ENCODE measurements around the gene PIK3CG. TPM values are rescaled to one million over a fixed set of nuclear protein-coding genes. Genes with fewer than 3 reads are reported as not detected.
"Not testable (repeated sequence)": the region's sequence is repeated elsewhere in the genome, so short reads cannot be mapped to it uniquely, and the experiment has no call there.

Gene PIK3CG
- total RNA-seq, 1 donor from 2014 or later = 2.6 TPM

DNA sequence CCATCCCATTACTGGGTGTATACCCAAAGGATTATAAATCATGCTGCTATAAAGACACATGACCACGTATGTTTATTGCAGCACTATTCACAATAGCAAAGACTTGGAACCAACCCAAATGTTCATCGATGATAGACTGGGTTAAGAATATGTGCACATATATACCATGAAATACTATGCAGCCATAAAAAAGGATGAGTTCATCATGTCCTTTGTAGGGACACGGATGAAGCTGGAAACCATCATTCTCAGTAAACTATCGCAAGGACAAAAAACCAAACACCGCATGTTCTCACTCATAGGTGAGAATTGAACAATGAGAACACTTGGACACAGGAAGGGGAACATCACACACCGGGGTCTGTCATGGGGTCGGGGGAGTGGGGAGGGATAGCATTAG, 73.0 kb downstream of the PIK3CG start:
- not testable (repeated sequence) for DNase-seq (ENCODE audit: low read depth in 2 of 2)

DNA sequence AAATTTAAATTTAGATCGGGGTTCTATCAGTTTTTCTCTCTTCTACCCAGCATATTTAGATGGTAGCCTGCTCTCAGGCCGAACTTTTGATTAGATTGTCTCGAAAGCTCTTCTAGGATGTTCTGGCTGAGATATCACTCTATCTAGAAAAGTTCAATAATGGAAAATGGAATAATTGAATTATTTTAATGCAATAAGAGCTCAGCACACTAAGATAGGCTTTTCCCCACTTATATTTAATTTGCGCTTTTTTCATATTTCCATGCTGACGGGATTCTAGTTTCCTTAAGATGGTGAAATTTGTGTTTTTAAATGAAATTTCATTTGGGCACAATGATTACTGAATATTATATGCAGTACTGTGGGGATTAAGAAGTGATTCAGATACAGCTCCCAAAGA, 73.7 kb downstream of the PIK3CG start:
- no peak for DNase-seq (ENCODE audit: low read depth in 2 of 2)

DNA sequence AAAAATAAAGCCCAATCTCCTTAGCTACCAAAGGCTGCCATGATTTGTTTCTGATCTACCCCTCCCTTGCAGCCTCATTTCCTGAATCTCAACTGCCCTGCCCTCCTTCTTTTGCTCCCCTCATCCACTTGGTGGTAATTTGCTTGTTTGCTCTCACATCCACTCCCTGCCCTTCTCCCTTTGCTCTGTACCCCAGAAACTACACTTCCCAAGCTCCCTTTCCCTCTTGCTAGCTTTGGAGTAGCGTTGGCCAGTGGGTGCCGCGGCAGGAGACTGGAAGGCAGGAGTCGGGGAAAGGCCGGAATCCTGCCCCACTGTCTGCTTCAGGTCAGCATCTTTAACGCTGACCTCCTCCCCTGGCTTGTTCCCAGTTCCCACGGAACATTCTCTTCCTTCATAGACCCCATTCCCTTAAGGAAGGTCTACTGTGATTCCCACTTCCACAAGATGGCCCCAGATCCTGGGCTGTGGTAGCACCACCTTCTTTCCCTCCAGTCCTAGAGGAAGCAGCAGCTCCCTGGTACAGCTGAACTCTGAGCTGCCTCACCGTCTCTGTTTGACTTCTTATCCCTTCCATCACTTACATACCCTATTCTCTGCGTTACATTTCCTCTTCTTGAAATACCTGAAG, 79.1 kb downstream of the PIK3CG start:
- no peak for DNase-seq (ENCODE audit: low read depth in 2 of 2)

DNA sequence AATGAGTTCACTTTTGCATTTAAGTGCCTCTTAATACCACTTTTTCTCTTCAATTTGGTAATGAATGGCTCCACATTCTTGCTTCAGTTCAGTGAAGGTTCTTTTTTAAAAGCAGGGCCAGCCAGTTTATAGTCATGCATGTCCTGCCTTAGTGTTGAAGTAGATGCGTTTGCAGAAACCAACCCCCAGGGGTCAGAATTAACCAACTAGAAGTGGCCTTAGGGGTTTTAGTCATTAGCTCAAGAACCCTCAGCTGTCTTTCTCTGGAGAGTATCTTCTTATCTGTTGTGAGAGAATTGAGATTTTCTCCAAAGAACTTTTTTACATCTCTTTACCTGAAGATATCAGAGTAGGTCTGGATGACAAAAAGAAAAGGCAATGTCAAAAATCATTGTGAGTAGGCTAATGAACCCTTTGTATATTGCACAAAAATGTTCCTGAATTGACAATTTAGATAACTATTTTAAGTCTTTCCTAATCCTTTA, 82.2 kb downstream of the PIK3CG start:
- peak; percentile 87 for DNase-seq (ENCODE audit: low read depth in 2 of 2)

DNA sequence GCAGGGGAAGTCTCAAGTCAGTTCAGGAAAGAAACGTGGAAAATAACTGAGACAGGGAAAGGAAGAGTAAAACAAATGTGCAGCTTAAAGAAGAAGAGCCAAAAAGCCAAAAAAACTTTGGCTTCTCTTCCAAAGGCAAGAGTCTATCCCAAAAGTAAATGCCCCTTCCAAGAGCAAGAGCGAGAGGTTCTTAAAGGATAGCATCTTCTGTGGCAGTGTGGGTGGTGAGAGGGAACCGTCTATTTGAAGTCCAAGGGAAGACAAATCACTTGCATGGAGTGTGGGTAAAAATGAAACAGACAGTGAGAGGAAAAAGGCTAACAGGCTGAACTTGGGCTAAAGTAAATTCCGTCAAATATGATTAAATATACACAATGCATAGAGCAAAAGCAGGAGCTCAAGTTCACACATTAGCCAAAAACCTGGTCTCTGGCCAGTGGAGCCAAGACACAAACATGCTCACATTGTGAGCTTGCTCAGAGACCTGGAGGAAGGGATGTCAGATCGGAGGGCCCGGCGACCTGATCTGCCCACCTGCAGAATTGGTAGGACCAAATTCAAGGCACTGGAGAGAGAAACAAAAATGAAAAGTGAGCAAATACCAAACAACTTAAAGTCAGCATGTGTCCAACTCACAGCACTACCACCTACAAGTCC, 87.0 kb downstream of the PIK3CG start:
- DNase-seq (ENCODE audit: low read depth in 2 of 2) = no peak

DNA sequence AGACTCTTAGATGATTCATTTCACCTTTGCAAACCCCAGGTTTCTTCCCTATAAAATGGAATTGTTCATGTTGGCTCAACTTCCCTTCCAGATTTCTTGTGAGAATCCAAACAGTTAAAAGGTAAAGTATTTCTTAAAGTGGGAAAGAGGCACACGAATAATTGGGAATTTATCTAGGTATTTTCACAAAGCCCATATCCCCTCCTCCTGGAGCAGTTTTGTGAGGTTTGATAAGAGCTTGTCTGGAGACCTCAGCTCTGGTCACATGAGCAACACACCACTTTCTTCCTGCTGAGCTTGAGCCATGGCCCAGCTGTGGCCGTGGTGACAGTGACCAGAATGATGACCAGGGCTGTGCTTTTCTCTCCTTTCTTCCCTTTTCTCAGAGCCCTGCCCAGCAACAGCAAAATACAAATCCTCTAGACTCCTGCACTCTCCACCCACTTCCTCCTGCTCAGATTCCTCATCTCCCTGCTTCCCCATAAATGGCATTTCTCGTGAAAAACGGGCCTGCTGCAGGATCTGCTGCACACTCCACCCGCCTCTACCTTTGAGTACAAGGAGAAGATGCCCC, 87.7 kb downstream of the PIK3CG start:
- DNase-seq (ENCODE audit: low read depth in 2 of 2) = peak in 1 of 2 donors; percentile 32

DNA sequence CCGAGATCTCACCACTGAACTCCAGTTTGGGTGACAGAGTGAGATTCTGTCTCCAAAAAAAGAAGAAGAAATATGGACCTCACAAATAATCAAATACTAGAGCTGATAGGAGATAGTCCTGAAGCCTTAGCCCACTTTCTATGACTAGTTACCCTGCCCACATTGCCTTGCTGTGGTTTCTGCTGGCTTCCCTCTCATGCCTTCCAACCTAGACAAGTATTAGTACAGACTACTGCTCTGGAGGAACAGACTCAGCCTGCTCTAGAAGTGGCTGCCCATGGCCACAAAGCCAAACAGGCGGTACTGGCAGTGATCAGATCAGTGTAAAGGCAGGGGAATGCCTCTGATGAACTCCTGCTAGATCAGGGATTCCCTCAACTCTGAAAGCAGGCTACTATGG, 89.8 kb downstream of the PIK3CG start:
- no peak for DNase-seq (ENCODE audit: low read depth in 2 of 2)

DNA sequence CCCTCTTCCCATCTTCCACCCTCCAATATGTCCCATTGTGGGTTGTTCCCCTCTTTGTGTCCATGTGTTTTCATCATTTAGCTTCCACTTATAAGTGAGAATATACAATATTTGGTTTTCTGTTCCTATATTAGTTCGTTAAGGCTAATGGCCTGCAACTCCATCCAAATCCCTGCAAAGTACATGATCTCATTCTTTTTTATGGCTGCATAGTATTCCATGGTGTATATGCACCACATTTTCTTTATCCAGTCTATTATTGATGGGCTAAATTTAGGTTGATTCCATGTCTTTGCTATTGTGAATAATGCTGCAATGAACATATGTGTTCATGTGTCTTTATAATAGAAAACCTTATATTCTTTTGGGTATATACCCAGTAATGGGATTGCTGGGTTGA, 90.8 kb downstream of the PIK3CG start:
- not testable (repeated sequence) for DNase-seq (ENCODE audit: low read depth in 2 of 2)

Other genes with a start within 250 kb of the PIK3CG start
- 38.4 and 101 TPM in 2 replicates for gene CCDC71L, start 204.1 kb upstream of the PIK3CG start, total RNA-seq
- gene PRKAR2B, start 179.4 kb downstream of the PIK3CG start, total RNA-seq = 17.3 and 26.2 TPM in 2 replicates